ENCODE measurements around the gene MPG. TPM values are rescaled to one million over a fixed set of nuclear protein-coding genes. Genes with fewer than 3 reads are reported as not detected.

Gene MPG
- total and polyA plus RNA-seq, 4 donors: 25.4 to 84.1 (median 37.5) TPM

DNA sequence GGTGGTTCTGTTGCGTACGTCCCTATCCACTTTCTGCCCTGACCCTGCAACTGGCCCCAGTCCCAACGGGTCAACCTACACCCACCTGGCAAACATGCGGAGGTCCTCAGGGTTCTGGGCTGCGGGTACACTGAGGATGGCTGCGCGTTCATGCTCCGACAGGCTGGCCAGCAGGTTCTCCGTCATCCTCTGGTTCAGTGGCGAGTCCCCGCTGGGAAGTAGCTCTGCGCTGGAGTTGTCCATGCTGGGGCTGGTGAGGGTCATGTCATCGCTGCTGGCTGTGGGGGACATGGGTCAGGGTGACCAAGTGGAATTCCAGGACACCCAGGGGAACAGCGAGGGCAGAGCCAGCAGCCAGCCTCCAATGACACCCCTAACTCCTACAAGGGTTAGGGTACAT, 10.6 kb downstream of the MPG start:
- Histone ChIP-seq H3K27me3 (ENCODE audit: control insufficient read depth in 4 of 4, insufficient read depth in 4 of 4, low read length in 3 of 4) (no peaks in the 10 kb centered on the region), H3K9ac (ENCODE audit: low read depth in 1 of 2, low read length in 2 of 2) (no peak overlapping the region), H3K9me3 (ENCODE audit: control insufficient read depth in 4 of 4, low read length in 3 of 4) (no peaks in the 10 kb centered on the region), H3K4me3 (ENCODE audit: low read depth in 1 of 3, low read length in 3 of 3) (no peak overlapping the region), H3K27ac (ENCODE audit: low read depth in 1 of 2, low read length in 2 of 2) (no peak overlapping the region), H3K36me3 (ENCODE audit: control insufficient read depth in 4 of 4, insufficient read depth in 3 of 4, low read depth in 1 of 4, low read length in 3 of 4) (peaks cover 0 to 41% (median 12%) of the 10 kb centered on the region in 4 donors), H3K4me1 (ENCODE audit: control insufficient read depth in 4 of 4, insufficient read depth in 4 of 4, low read length in 3 of 4) (peaks cover 0 to 17% (median 4%) of the 10 kb centered on the region in 4 donors)
- no peak for TF ChIP-seq HNF4G (IDR thresholded peaks at IDR 0.05)
- TF ChIP-seq FOXA1 (IDR thresholded peaks at IDR 0.05): no peak
- TF ChIP-seq, protein P1, sequence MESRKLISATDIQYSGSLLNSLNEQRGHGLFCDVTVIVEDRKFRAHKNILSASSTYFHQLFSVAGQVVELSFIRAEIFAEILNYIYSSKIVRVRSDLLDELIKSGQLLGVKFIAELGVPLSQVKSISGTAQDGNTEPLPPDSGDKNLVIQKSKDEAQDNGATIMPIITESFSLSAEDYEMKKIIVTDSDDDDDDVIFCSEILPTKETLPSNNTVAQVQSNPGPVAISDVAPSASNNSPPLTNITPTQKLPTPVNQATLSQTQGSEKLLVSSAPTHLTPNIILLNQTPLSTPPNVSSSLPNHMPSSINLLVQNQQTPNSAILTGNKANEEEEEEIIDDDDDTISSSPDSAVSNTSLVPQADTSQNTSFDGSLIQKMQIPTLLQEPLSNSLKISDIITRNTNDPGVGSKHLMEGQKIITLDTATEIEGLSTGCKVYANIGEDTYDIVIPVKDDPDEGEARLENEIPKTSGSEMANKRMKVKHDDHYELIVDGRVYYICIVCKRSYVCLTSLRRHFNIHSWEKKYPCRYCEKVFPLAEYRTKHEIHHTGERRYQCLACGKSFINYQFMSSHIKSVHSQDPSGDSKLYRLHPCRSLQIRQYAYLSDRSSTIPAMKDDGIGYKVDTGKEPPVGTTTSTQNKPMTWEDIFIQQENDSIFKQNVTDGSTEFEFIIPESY (IDR thresholded peaks at IDR 0.05): no peak
- TF ChIP-seq, protein P2, sequence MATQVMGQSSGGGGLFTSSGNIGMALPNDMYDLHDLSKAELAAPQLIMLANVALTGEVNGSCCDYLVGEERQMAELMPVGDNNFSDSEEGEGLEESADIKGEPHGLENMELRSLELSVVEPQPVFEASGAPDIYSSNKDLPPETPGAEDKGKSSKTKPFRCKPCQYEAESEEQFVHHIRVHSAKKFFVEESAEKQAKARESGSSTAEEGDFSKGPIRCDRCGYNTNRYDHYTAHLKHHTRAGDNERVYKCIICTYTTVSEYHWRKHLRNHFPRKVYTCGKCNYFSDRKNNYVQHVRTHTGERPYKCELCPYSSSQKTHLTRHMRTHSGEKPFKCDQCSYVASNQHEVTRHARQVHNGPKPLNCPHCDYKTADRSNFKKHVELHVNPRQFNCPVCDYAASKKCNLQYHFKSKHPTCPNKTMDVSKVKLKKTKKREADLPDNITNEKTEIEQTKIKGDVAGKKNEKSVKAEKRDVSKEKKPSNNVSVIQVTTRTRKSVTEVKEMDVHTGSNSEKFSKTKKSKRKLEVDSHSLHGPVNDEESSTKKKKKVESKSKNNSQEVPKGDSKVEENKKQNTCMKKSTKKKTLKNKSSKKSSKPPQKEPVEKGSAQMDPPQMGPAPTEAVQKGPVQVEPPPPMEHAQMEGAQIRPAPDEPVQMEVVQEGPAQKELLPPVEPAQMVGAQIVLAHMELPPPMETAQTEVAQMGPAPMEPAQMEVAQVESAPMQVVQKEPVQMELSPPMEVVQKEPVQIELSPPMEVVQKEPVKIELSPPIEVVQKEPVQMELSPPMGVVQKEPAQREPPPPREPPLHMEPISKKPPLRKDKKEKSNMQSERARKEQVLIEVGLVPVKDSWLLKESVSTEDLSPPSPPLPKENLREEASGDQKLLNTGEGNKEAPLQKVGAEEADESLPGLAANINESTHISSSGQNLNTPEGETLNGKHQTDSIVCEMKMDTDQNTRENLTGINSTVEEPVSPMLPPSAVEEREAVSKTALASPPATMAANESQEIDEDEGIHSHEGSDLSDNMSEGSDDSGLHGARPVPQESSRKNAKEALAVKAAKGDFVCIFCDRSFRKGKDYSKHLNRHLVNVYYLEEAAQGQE (IDR thresholded peaks at IDR 0.05): no peak
- no peak for TF ChIP-seq RAD21 (IDR thresholded peaks at IDR 0.05)
- no peak for TF ChIP-seq JUND (IDR thresholded peaks at IDR 0.05)
- TF ChIP-seq SP1 (IDR thresholded peaks at IDR 0.05): no peak
- TF ChIP-seq, protein P3, sequence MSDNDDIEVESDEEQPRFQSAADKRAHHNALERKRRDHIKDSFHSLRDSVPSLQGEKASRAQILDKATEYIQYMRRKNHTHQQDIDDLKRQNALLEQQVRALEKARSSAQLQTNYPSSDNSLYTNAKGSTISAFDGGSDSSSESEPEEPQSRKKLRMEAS (IDR thresholded peaks at IDR 0.05): no peak
- TF ChIP-seq YY1 (IDR thresholded peaks at IDR 0.05): no peak
- TF ChIP-seq, protein P4, sequence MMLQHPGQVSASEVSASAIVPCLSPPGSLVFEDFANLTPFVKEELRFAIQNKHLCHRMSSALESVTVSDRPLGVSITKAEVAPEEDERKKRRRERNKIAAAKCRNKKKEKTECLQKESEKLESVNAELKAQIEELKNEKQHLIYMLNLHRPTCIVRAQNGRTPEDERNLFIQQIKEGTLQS (IDR thresholded peaks at IDR 0.05): no peak
- no peak for TF ChIP-seq HNF4A (conservative IDR thresholded peaks at IDR 0.05)
- no peak for TF ChIP-seq EGR1 (IDR thresholded peaks at IDR 0.05; ENCODE audit: low read depth in 2 of 2)
- no peak for TF ChIP-seq FOXA2 (IDR thresholded peaks at IDR 0.05)
- TF ChIP-seq GABPA (IDR thresholded peaks at IDR 0.05 in 1 of 2, conservative IDR thresholded peaks at IDR 0.05 in 1 of 2): no peak
- no peak for DNase-seq (ENCODE audit: low spot score)
- 97% methylated on average over 14 of the region's 14 CpGs for WGBS

DNA sequence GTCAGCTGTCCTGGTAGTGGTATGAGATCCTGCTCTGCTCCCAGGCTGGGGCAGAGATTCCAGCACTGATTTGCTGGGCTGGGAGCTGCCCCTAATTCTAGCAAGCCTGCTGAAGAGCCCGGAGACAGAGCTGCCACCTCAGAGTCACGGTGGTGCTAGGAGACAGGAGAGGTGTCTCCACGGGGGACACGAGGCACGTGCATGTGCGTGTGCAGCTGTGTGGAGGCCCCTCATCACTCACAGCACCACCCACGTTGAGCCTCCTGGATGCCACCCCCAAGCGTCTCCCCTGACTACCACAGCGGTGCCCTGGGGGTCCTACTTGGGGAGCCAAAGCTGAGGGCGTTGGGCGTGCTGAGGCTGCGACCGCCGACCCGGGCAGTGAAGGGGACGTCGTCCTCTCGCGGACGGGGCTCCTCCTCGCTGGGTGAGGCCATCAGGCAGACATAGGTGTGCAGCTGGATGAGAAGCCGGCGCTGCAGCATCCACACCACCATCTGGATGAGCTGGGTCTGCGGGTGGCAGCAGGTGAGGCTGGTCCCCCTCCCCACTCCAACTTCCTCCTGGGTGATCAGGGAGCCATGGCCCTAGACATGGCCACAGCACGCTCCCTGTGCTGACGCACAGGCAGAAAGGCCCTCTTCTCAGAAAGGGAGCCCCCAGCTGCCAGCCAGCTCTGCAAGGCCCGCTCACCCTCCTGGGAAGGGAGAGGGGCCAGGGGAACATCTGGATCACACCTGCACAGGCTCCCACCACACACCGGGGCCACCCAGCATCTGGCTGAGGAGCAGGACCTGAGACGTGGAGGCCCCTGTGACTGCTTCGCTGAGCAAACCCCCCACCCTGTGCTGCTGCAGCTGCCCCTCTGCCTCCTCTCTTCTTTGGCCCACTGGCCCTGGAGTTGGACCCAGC, 11.6 kb downstream of the MPG start:
- WGBS: 96% methylated on average over 30 of the region's 30 CpGs
- H3K9me3 ChIP-seq (ENCODE audit: control insufficient read depth in 4 of 4, low read length in 3 of 4): no peaks in the 10 kb centered on the region
- no peak overlapping the region for H3K4me3 ChIP-seq (ENCODE audit: low read depth in 1 of 3, low read length in 3 of 3)
- no peak overlapping the region for H3K27ac ChIP-seq (ENCODE audit: low read depth in 1 of 2, low read length in 2 of 2)
- TF ChIP-seq, protein P3 (IDR thresholded peaks at IDR 0.05): no peak
- TF ChIP-seq, protein P1 (IDR thresholded peaks at IDR 0.05): no peak
- TF ChIP-seq GABPA (IDR thresholded peaks at IDR 0.05 in 1 of 2, conservative IDR thresholded peaks at IDR 0.05 in 1 of 2): no peak
- TF ChIP-seq NR2F2 (IDR thresholded peaks at IDR 0.05): no peak
- TF ChIP-seq, protein P4 (IDR thresholded peaks at IDR 0.05): no peak
- TF ChIP-seq, protein P2 (IDR thresholded peaks at IDR 0.05): no peak
- no peak for TF ChIP-seq RXRA (IDR thresholded peaks at IDR 0.05)
- TF ChIP-seq YY1 (IDR thresholded peaks at IDR 0.05): no peak
- TF ChIP-seq TAF1 (conservative IDR thresholded peaks at IDR 0.05): no peak
- no peak for TF ChIP-seq RAD21 (IDR thresholded peaks at IDR 0.05)
- TF ChIP-seq FOXA1 (IDR thresholded peaks at IDR 0.05): no peak
- no peak for TF ChIP-seq HNF4G (IDR thresholded peaks at IDR 0.05)
- TF ChIP-seq SP1 (IDR thresholded peaks at IDR 0.05): no peak
- TF ChIP-seq JUND (IDR thresholded peaks at IDR 0.05): no peak
- no peak overlapping the region for H3K9ac ChIP-seq (ENCODE audit: low read depth in 1 of 2, low read length in 2 of 2)
- peaks cover 0 to 7% (median 2%) of the 10 kb centered on the region in 4 donors for H3K4me1 ChIP-seq (ENCODE audit: control insufficient read depth in 4 of 4, insufficient read depth in 4 of 4, low read length in 3 of 4)
- H3K36me3 ChIP-seq (ENCODE audit: control insufficient read depth in 4 of 4, insufficient read depth in 3 of 4, low read depth in 1 of 4, low read length in 3 of 4): peaks cover 0 to 36% (median 11%) of the 10 kb centered on the region in 4 donors
- no peak for DNase-seq (ENCODE audit: low spot score)
- H3K27me3 ChIP-seq (ENCODE audit: control insufficient read depth in 4 of 4, insufficient read depth in 4 of 4, low read length in 3 of 4): no peaks in the 10 kb centered on the region

All from liver (tissue), 9 donors.